DND-41 (cell line): Measurements from ENCODE around the gene TAF6L.

Experiments
- ATAC-seq: fragments of 200-7000 bp; cut with Tn5 transposase; 3 replicates; pipeline ENCODE4 v1.9.1; 2021; ENCODE audit warnings: low read depth; ENCODE audit not compliant: insufficient read depth
- DNase-seq: peaks from one replicate; pipeline ENCODE4 v3.0.0-alpha.2; 2020
- H2AFZ ChIP-seq: 2 replicates; pipeline ENCODE4 v1.6.0; 2012; ENCODE audit warnings: low read depth, low read length
- H3K27ac ChIP-seq: 2 replicates; pipeline ENCODE4 v1.5.1; 2012; ENCODE audit warnings: low read length, inconsistent platforms
- H3K27me3 ChIP-seq: fragments of 200-600 bp; sonication (generic); 2 replicates; pipeline ENCODE4 v1.6.0; 2012; ENCODE audit warnings: low read length, mild to moderate bottlenecking, inconsistent platforms; ENCODE audit not compliant: insufficient read depth, poor library complexity
- H3K36me3 ChIP-seq: 2 replicates; pipeline ENCODE4 v1.5.1; 2012; ENCODE audit warnings: low read length, inconsistent platforms; ENCODE audit not compliant: insufficient read depth
- H3K4me1 ChIP-seq: 2 replicates; pipeline ENCODE4 v1.5.1; 2012; ENCODE audit warnings: mild to moderate bottlenecking, low read length; ENCODE audit not compliant: insufficient read depth
- H3K4me2 ChIP-seq: 2 replicates; pipeline ENCODE4 v1.6.0; 2012; ENCODE audit warnings: mild to moderate bottlenecking, moderate library complexity, low read length, inconsistent platforms; ENCODE audit not compliant: insufficient read depth
- H3K4me3 ChIP-seq, 2 experiments: fragments of 200-600 bp in 1 of 2; shearing (Covaris generic) in 1 of 2; 2 replicates each; pipeline ENCODE4 v1.5.1; 2012 to 2016; ENCODE audit warnings: inconsistent platforms in 2 of 2, low read length in 2 of 2, mild to moderate bottlenecking in 2 of 2, low read depth in 1 of 2, moderate library complexity in 1 of 2
- H3K79me2 ChIP-seq: 2 replicates; pipeline ENCODE4 v1.6.0; 2012; ENCODE audit warnings: low read length, inconsistent platforms; ENCODE audit not compliant: insufficient read depth
- H3K9ac ChIP-seq: 2 replicates; pipeline ENCODE4 v1.6.0; 2012; ENCODE audit warnings: low read depth, mild to moderate bottlenecking, inconsistent platforms, low read length, moderate library complexity
- H3K9me3 ChIP-seq: 2 replicates; pipeline ENCODE4 v1.5.1; 2012; ENCODE audit warnings: low read length, moderate library complexity, mild to moderate bottlenecking, inconsistent platforms; ENCODE audit not compliant: insufficient read depth, severe bottlenecking
- H4K20me1 ChIP-seq: 2 replicates; pipeline ENCODE4 v1.6.0; 2012; ENCODE audit warnings: low read length; ENCODE audit not compliant: insufficient read depth
- CTCF ChIP-seq: IDR thresholded peaks from 2 replicates; pipeline ENCODE4 v1.5.1; 2012; ENCODE audit warnings: borderline replicate concordance, low read length, moderate library complexity, mild to moderate bottlenecking; ENCODE audit not compliant: poor library complexity, severe bottlenecking; ENCODE audit errors: extremely low read depth
- EZH2 ChIP-seq: IDR thresholded peaks from 3 replicates; pipeline ENCODE4 v1.6.1; 2012; ENCODE audit warnings: borderline replicate concordance, low read depth, mild to moderate bottlenecking, moderate library complexity, low read length, inconsistent platforms; ENCODE audit not compliant: severe bottlenecking

The TAF6L gene, protein sequence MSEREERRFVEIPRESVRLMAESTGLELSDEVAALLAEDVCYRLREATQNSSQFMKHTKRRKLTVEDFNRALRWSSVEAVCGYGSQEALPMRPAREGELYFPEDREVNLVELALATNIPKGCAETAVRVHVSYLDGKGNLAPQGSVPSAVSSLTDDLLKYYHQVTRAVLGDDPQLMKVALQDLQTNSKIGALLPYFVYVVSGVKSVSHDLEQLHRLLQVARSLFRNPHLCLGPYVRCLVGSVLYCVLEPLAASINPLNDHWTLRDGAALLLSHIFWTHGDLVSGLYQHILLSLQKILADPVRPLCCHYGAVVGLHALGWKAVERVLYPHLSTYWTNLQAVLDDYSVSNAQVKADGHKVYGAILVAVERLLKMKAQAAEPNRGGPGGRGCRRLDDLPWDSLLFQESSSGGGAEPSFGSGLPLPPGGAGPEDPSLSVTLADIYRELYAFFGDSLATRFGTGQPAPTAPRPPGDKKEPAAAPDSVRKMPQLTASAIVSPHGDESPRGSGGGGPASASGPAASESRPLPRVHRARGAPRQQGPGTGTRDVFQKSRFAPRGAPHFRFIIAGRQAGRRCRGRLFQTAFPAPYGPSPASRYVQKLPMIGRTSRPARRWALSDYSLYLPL

GRCh38 chr11:62771144-62772021 is at the start of gene TAF6L:
Gene TAF6L (plus strand): TSS chr11:62771396. CDS start chr11:62775784, 4,388 bp downstream.
- Histone ChIP-seq H3K9ac (peak within 1 kb of the TSS; percentile 60), H3K27me3 (no peaks in the 10 kb centered on the region), H2AFZ (peak within 1 kb of the TSS; percentile 73), H3K4me2 (peak within 1 kb of the TSS; percentile 77), H3K9me3 (no peaks in the 10 kb centered on the region), H3K4me1 (peaks cover 27% of the 10 kb centered on the region), H3K27ac (peak within 1 kb of the TSS; percentile 78), H3K36me3 (peaks cover 33% of the 10 kb centered on the region), H4K20me1 (no peaks in the 10 kb centered on the region), H3K79me2 (peaks cover 35% of the 10 kb centered on the region), H3K4me3 (peak within 1 kb of the TSS; percentile 41 to 69)
- peak; percentile 92 for ATAC-seq
- DNase-seq = peak; percentile 97
- TF ChIP-seq EZH2 = no peak
- no peak for TF ChIP-seq CTCF

- DNase-seq (no peak), ATAC-seq (no peak)
- H3K27me3 ChIP-seq = no peaks in the 10 kb centered on the region
- H3K4me3 ChIP-seq = no peak overlapping the region
- H3K4me1 ChIP-seq = peaks cover 49% of the 10 kb centered on the region
- H3K27ac ChIP-seq = no peak overlapping the region
- TF ChIP-seq CTCF (peak; percentile 30), EZH2 (no peak)
- no peak overlapping the region for H2AFZ ChIP-seq
- peaks cover 37% of the 10 kb centered on the region for H4K20me1 ChIP-seq
- no peak overlapping the region for H3K9ac ChIP-seq
- H3K4me2 ChIP-seq = peak overlapping the region; percentile 13; the same call in 1 of the 2 replicates
- H3K79me2 ChIP-seq = peaks cover 97% of the 10 kb centered on the region
- no peaks in the 10 kb centered on the region for H3K9me3 ChIP-seq
- H3K36me3 ChIP-seq = peaks cover 94% of the 10 kb centered on the region
These were observed 49.2 kb upstream of the TAF6L start for GRCh38 chr11:62721994-62722393.

GRCh38 chr11:62724171-62724570 is 47.0 kb upstream of the TAF6L start:
- H3K79me2 ChIP-seq = peaks cover 88% of the 10 kb centered on the region
- peak overlapping the region; percentile 94 for H3K9ac ChIP-seq
- peaks cover 73% of the 10 kb centered on the region for H3K36me3 ChIP-seq

More at GRCh38 chr11:62724171-62724570, 47.0 kb upstream of the TAF6L start:
- Histone ChIP-seq H3K27me3 (no peaks in the 10 kb centered on the region), H3K4me2 (peak overlapping the region; percentile 90), H2AFZ (no peak overlapping the region), H3K4me1 (peaks cover 40% of the 10 kb centered on the region), H3K9me3 (no peaks in the 10 kb centered on the region), H4K20me1 (peaks cover 37% of the 10 kb centered on the region), H3K27ac (no peak overlapping the region; the same call in 1 of the 2 replicates), H3K4me3 (peak overlapping the region; percentile 74 to 93; a peak in 3 of 4 replicates)
- no peak for TF ChIP-seq CTCF
- no peak for TF ChIP-seq EZH2
- no peak for DNase-seq
- no peak for ATAC-seq
